Thyroid gland (tissue), 4 donors: ENCODE measurements around the gene NPDC1. TPM values are rescaled to one million over a fixed set of nuclear protein-coding genes. Genes with fewer than 3 reads are reported as not detected.

Experiments
- DNase-seq, 2 donors: peaks; one replicate each; pipeline ENCODE4 v3.0.0-alpha.2; 2019
- H3K27ac ChIP-seq, 3 donors: fragments of 200-600 bp; sonication (generic); 1 replicate in 2 of 3; 2 replicates in 1 of 3; pipeline ENCODE4 v1.5.1; 2016 to 2019; ENCODE audit warnings: mild to moderate bottlenecking in 1 of 3, moderate library complexity in 1 of 3
- H3K27me3 ChIP-seq: fragments of 200-600 bp; sonication (generic); one replicate; pipeline ENCODE4 v1.5.1; 2019
- H3K36me3 ChIP-seq, 2 donors: fragments of 200-600 bp; sonication (generic); one replicate each; pipeline ENCODE4 v1.5.1; 2016 to 2019
- H3K4me1 ChIP-seq, 2 donors: fragments of 200-600 bp; sonication (generic); one replicate each; pipeline ENCODE4 v1.5.1; 2017 to 2019
- H3K4me3 ChIP-seq, 3 donors: fragments of 200-600 bp; sonication (generic); replicated peaks in 1 of 3; 1 replicate in 2 of 3; 2 replicates in 1 of 3; pipeline ENCODE4 v1.5.1; 2016; ENCODE audit warnings: mild to moderate bottlenecking in 1 of 3
- H3K9me3 ChIP-seq: fragments of 200-600 bp; sonication (generic); one replicate; pipeline ENCODE4 v1.5.1; 2017
- POLR2A ChIP-seq, 2 donors: fragments of 450-650 bp; IDR thresholded peaks; one replicate each; pipeline ENCODE4 v1.6.1; 2017; ENCODE audit warnings: antibody characterized with exemption in 2 of 2, mild to moderate bottlenecking in 2 of 2, moderate library complexity in 1 of 2
- WGBS, 2 donors: methylation state at CpG; one replicate each; pipeline ENCODE4 v1.1.5; 2017; 5-methylcytosine and 5-hydroxymethylcytosine counted together
- intact Hi-C: fragments of 100-400 bp; cut with DNase I; formaldehyde crosslinking; loops from one replicate; pipeline ENCODE4 v1.15.1; 2023
- total RNA-seq, 4 donors: library from RNA; depleted of rRNA; stranded (reverse); fragments of >200 nt; gene quantifications; one replicate each; pipeline ENCODE4 v1.2.3, GENCODE V29; 2016
- TF ChIP-seq, protein P1 (sequence below), 6 experiments: fragments of 200-600 bp in 3 of 6; fragments of 450-650 bp in 3 of 6; sonication (generic) in 3 of 6; IDR thresholded peaks; one replicate each; pipeline ENCODE4 v1.5.1; 2016 to 2019; ENCODE audit warnings: antibody characterized with exemption in 6 of 6, mild to moderate bottlenecking in 2 of 6, inconsistent platforms in 1 of 6, moderate library complexity in 1 of 6

NPDC1 gene
- total RNA-seq, 4 donors from 2014 or later = 23.3 to 65.9 (median 35.4) TPM

DNA sequence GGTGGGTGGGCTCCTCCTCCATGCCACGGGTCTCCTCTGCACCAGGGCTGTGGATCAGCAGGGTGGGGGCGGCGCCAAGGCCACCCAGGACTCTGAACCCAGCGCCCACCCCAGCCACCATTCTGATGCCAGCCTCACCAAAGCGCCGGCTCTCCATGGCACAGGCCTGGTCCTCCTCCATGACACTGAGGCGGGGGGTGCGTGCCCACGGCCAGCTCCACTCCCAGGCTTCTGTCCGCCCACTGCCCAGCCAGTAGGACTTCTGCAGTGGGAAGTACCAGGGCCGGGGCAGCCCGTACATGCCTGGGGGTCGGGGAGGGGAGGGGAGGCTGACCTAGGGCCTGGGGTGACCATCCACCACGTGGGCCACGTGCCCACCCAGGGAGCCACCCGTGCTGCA lies 29.5 kb downstream of the NPDC1 start:
- no peak for DNase-seq
- WGBS, 2 donors = 95% methylated on average over 15 of the region's 16 CpGs; no CpG with 5 or more reads in 1 of the 2 donors
- H3K27me3 ChIP-seq = no peaks in the 10 kb centered on the region
- intact Hi-C loops = no loop called here
- H3K4me1 ChIP-seq = no peaks in the 10 kb centered on the region
- TF ChIP-seq POLR2A (IDR thresholded peaks at IDR 0.05) = no peak
- TF ChIP-seq, protein P1, sequence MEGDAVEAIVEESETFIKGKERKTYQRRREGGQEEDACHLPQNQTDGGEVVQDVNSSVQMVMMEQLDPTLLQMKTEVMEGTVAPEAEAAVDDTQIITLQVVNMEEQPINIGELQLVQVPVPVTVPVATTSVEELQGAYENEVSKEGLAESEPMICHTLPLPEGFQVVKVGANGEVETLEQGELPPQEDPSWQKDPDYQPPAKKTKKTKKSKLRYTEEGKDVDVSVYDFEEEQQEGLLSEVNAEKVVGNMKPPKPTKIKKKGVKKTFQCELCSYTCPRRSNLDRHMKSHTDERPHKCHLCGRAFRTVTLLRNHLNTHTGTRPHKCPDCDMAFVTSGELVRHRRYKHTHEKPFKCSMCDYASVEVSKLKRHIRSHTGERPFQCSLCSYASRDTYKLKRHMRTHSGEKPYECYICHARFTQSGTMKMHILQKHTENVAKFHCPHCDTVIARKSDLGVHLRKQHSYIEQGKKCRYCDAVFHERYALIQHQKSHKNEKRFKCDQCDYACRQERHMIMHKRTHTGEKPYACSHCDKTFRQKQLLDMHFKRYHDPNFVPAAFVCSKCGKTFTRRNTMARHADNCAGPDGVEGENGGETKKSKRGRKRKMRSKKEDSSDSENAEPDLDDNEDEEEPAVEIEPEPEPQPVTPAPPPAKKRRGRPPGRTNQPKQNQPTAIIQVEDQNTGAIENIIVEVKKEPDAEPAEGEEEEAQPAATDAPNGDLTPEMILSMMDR (IDR thresholded peaks at IDR 0.05) = no peak
- no peak overlapping the region for H3K4me3 ChIP-seq
- no peak overlapping the region for H3K27ac ChIP-seq
- H3K9me3 ChIP-seq = no peaks in the 10 kb centered on the region
- H3K36me3 ChIP-seq = peaks cover 35 to 41% of the 10 kb centered on the region in 2 donors

DNA sequence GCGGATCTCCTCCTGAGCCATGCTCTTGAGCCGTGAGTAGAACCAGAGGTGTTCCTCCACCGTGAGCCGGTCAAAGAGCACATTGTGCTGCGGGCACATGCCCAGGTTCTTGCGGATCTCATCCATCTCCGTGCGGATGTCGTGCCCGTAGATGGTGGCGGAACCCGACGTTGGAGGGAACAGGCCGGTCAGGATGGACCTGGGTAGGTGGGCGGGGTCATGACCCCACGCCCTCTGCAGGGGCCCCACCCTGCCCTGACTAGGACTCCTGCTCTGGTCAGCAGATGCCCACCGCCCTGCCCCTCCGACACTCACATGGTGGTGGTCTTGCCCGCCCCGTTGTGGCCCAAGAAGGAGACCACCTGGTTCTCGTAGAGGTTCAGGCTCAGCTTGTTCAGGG lies 30.0 kb downstream of the NPDC1 start:
- no peak for TF ChIP-seq POLR2A (IDR thresholded peaks at IDR 0.05)
- TF ChIP-seq, protein P1 (IDR thresholded peaks at IDR 0.05) = no peak
- DNase-seq = no peak
- H3K4me1 ChIP-seq = no peaks in the 10 kb centered on the region
- H3K4me3 ChIP-seq = no peak overlapping the region
- WGBS, 2 donors = 98 to 100% methylated on average over 7 to 18 of the region's 21 CpGs
- peaks cover 35 to 44% of the 10 kb centered on the region in 2 donors for H3K36me3 ChIP-seq
- H3K9me3 ChIP-seq = no peaks in the 10 kb centered on the region
- no peaks in the 10 kb centered on the region for H3K27me3 ChIP-seq
- intact Hi-C loops = no loop called here
- H3K27ac ChIP-seq = no peak overlapping the region

DNA sequence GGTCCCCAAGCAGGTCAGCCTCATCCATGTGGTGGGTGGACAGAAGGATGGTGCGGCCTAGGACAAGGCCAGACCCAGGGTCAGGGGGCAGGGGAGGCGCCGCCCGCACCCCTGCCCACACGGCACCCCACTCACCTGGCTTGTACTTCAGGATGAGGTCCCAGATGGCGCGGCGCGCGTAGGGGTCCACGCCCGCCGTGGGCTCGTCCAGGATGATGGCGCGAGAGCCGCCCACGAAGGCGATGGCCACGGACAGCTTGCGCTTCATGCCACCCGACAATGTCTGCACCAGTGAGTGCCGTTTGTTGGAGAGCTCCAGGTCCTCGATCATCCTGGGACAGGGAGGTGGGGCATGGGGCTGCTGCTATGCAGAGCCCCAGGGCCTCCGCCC lies 30.4 kb downstream of the NPDC1 start:
- Histone ChIP-seq H3K4me1 (no peaks in the 10 kb centered on the region), H3K9me3 (no peaks in the 10 kb centered on the region), H3K27ac (no peak overlapping the region), H3K27me3 (no peaks in the 10 kb centered on the region), H3K4me3 (no peak overlapping the region), H3K36me3 (peaks cover 31 to 45% of the 10 kb centered on the region in 2 donors)
- intact Hi-C loops = no loop called here
- WGBS, 2 donors = 94 to 96% methylated on average over 18 to 23 of the region's 25 CpGs
- no peak for DNase-seq
- TF ChIP-seq, protein P1 (IDR thresholded peaks at IDR 0.05) = no peak
- TF ChIP-seq POLR2A (IDR thresholded peaks at IDR 0.05) = no peak

DNA sequence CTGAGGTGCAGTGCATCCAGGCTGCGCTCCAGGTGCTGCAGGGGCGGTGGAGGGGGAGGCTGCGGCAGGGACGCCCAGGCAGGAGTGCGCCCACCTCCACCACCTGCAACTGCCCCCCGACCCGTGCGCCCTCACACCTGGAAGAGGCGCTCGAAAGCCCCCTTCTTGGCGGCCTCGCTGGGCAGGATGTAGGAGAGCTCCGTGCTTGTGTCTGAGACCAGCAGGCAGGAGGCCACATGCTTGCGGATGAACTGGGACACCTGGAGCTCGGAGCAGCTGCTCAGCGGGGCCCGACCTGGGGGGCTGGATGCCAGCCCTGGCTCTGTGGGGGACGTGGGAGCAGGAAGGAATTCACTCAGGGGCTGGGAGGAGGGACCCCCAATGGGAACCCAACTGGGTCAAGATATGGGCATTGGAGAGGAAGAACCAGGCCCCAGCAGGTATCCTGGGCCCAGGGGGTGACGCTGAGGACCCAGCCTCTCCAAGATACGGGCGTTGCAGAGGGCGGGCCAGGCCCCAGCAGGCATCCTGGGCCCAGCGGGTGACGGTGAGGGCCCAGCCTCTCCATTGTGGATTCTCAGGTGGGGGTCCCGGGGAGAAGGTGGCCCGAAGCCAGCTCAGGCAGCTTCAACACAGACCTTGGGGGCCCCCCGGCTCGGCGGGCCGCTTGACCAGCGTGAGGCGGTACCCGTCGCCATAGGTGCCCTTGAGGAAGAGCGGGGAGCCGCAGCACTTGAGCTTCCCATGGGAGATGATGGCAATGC lies 31.0 kb downstream of the NPDC1 start:
- intact Hi-C loops = no loop called here
- no peaks in the 10 kb centered on the region for H3K4me1 ChIP-seq
- no peaks in the 10 kb centered on the region for H3K27me3 ChIP-seq
- H3K9me3 ChIP-seq = no peaks in the 10 kb centered on the region
- H3K4me3 ChIP-seq = no peak overlapping the region
- no peak overlapping the region for H3K27ac ChIP-seq
- no peak for DNase-seq
- H3K36me3 ChIP-seq = peaks cover 26 to 46% of the 10 kb centered on the region in 2 donors
- TF ChIP-seq, protein P1 (IDR thresholded peaks at IDR 0.05) = no peak
- TF ChIP-seq POLR2A (IDR thresholded peaks at IDR 0.05) = no peak
- 96 to 97% methylated on average over 20 to 36 of the region's 36 CpGs for WGBS, 2 donors

DNA sequence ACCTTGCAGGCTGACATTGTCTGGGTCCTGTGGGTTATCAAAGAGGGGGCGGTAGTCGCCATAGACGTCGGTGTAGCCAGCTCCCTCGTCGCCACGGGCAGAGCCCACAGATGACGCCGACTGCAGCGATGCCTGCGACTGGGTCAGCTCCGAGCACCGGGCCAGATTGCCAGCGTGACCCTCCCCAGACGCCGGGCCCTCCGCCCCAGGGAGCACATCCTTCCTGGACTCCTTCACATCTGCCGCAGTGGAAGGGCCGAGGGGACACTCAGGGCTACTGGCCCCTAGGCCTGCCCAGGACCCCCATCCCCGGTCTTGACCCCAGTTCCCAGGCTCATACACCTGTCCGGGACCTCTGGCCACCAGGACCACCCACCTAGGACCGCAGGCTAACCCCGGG lies 31.8 kb downstream of the NPDC1 start:
- intact Hi-C loops = no loop called here
- H3K4me1 ChIP-seq = peaks cover 0 to 7% of the 10 kb centered on the region in 2 donors
- 89 to 95% methylated on average over 8 to 16 of the region's 23 CpGs for WGBS, 2 donors
- H3K27me3 ChIP-seq = no peaks in the 10 kb centered on the region
- DNase-seq = no peak
- TF ChIP-seq, protein P1 (IDR thresholded peaks at IDR 0.05) = no peak
- no peak for TF ChIP-seq POLR2A (IDR thresholded peaks at IDR 0.05)
- peaks cover 26 to 49% of the 10 kb centered on the region in 2 donors for H3K36me3 ChIP-seq
- H3K27ac ChIP-seq = no peak overlapping the region
- H3K9me3 ChIP-seq = no peaks in the 10 kb centered on the region
- no peak overlapping the region for H3K4me3 ChIP-seq
